ENCODE measurements around the gene DFFB.

Gene DFFB

DNA sequence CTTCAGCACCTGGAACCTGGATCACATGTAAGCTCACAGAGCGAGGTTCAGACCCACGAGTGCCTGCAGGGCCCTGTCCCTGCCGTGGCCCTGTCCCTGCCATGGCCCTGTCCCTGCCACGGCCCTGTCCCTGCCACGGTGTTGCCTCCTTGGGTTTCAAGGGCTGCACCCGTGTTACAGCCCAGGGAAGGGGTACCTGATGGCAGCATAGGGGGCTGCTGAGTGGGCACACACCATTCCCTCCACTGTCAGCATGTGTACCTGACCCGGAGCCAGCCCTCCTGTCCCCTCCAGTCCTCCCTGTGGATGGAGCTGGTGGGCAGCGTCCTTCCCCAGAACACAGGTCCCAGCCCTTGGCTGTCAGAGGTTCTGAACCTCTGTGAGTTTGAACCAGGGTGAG is 15.3 kb downstream of the DFFB start:
- no peak for DNase-seq (ENCODE audit: low read depth)

DNA sequence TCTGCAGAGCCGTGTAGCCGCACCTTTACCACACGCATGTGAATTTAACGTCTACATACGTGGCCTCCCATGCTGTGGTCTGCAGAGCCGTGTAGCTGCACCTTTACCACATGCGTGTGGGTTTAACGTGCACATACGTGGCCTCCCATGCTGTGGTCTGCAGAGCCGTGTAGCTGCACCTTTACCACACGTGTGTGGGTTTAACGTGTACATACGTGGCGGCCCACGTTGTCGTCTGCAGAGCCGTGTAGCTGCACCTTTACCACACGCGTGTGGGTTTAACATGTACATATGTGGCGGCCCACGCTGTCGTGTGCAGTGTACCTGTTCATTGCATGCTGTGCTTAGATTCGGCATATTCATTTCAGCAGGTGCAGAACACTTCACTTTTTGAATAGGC is 17.5 kb downstream of the DFFB start:
- DNase-seq (ENCODE audit: low read depth): no peak

DNA sequence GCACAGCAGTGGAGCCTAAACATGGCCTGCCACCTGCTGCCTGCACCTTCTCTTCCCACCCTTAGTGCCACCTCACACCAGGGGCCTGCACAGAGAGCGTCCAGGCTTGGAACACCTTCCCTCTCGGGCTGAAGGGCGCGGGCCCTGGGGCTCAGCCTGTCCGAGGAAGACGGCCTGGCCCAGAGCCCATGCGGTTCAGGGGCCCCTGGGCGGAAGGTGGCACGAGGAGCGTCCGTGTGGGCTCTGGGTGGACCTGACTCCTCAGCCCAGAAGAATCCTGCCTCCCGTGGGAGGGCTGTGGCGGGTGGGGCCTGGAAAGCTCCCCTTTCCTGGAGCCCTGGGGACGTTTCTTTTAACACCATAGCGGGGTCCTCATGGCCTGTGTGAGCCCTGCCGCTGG is 19.4 kb downstream of the DFFB start:
- DNase-seq (ENCODE audit: low read depth): no peak

DNA sequence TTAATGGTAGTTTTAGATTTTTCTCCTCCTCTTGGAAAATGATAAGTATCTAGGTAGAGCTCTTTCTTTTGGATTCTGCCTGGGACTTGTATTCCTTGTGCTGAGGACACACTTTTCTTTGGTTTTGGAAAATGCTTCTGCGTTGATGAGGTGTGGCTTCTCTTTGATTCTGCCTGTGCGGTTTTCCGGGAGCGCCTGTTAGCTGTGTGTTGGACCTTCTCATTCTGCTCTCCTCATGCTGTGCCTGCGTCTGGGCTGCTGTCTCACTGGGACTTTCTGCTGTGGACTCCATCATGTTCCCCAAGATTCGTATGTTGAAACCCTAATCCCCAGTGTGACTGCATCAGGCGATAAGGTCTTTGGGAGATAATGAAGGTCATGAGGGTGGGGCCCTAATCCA is 21.8 kb downstream of the DFFB start:
- no peak for DNase-seq (ENCODE audit: low read depth)

GRCh38 chr1:3879787-3880428 is 22.6 kb downstream of the DFFB start:
- DNase-seq (ENCODE audit: low read depth): no peak

GRCh38 chr1:3880429-3881192 is 23.3 kb downstream of the DFFB start:
- no peak for DNase-seq (ENCODE audit: low read depth)

DNA sequence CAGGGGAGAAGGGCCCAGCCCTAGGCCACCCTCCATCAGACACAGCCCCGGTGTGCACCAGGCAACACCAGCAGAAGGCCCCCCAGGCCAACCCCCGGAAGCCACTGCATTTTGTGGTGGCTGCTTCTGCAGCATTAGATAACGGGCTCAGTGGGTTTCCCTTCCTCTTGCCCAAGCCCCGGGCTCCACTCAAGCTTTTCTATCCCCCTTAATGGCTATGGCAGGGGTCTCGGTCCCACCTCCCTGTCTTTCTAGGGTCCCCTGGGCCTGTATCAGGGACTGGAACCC is 23.9 kb downstream of the DFFB start:
- DNase-seq (ENCODE audit: low read depth): no peak

DNA sequence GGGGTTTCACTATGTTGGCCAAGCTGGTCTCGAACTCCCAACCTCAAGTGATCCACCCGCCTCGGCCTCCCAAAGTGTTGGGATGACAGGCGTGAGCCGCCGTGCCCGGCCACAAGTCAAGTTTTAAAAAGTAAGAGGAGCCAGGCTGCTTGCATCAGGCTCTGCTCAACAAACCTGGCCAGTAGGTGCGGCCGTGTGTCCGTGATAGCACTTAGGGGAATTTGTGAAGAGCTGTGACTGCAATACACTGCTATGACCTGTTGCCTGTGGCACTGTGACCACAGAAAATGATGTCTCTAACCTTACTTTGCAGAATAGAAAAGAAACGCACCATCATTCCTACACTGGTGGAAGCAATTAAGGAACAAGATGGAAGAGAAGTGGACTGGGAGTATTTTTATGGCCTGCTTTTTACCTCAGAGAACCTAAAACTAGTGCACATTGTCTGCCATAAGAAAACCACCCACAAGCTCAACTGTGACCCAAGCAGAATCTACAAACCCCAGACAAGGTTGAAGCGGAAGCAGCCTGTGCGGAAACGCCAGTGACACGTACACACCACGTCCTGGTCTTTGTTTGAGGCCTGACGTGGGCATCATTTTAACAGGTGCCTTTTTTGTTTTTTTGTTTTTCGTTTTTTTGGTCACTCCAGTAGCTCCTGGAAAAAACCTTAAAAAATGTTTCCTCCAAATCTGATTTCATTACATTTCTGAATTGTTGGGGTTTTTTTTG is 26.1 kb downstream of the DFFB start:
- DNase-seq (ENCODE audit: low read depth): no peak

DNA sequence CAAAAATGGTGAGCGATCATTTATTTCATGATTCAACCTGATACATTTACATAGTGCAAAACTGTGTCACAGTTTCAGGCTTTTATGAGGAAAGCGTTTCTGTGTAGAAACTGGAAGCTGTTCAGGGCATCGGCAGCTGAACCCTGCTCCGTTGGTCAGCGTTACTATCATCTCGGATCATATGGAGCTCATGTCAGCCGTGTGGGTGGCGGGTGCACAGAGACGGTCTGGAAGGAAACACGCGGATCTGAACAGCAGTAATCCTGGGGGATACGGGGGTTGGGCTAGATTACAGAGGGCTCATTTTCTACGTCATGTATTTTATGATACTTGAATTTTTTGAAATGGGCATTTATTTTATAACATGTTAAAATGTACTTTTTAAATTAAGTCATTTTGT is 27.7 kb downstream of the DFFB start:
- no peak for DNase-seq (ENCODE audit: low read depth)

GRCh38 chr1:3885611-3886010 is 28.3 kb downstream of the DFFB start:
- no peak for DNase-seq (ENCODE audit: low read depth)

DNA sequence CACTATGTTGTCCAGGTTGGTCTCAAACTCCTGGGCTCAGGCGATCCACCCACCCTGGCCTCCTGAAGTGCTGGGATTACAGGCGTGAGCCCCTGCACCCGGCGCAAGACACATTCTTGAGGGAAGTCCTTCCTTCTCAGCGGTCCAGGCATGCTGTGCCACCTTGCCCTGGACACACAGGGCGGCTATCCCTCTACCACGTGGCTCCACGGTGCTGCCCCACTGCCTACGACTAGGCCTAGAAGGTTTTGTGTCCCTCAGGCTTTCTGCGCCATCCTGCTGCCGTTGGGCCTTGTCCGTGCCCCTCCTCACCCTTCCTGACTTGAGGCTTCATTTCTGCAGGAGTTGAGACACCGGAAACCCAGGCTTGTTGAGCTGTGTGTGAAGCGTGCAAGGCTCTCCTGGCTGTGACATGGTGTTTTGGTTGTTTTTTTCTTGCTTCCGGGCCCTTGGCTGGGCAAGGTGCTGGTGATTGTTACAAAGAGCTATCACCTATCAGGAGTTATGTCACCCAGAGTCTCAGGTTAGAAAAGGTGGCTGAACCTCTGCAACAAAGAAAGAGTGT is 28.9 kb downstream of the DFFB start:
- DNase-seq (ENCODE audit: low read depth): no peak

DNA sequence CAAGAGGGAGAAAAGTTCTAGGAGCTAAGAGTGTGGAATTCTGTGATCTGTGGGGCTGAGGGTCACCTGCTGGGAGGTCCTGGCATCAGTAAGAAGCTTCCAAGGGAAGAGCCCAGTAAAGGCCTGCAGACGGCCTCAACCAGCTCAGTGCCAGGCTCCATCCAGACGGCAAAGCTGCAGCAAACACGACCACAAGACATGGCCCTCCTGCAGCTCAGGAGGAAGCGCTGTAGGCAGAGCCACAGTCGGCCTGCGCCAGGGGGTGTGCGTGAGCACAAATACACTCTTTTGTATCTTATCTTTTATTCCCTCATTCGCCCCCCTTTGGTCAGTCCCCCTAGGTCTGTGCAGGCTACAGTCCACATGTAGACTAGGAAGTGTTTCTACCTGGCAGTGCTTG is 29.4 kb downstream of the DFFB start:
- no peak for DNase-seq (ENCODE audit: low read depth)

GRCh38 chr1:3888301-3888700 is 31.0 kb downstream of the DFFB start:
- no peak for DNase-seq (ENCODE audit: low read depth)

DNA sequence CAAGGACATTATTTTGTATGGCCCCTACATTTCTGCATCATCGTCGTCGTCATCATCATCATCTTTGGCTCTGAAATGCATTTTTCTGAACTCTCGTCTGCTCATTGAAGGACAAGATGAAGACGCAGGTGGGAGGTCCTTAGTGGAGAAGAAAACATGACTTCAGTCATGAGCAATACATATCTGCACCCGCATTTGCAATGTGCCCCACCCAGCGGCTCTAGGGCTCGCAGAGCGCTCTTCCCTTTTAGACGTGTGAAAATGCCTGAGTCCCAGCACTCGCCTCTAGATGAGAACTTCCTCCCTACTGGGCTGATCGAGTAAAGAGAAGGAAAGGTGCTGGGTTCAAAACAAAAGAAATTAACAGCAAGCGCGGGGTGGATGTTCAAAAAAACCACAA is 32.7 kb downstream of the DFFB start:
- DNase-seq (ENCODE audit: low read depth): no peak

DNA sequence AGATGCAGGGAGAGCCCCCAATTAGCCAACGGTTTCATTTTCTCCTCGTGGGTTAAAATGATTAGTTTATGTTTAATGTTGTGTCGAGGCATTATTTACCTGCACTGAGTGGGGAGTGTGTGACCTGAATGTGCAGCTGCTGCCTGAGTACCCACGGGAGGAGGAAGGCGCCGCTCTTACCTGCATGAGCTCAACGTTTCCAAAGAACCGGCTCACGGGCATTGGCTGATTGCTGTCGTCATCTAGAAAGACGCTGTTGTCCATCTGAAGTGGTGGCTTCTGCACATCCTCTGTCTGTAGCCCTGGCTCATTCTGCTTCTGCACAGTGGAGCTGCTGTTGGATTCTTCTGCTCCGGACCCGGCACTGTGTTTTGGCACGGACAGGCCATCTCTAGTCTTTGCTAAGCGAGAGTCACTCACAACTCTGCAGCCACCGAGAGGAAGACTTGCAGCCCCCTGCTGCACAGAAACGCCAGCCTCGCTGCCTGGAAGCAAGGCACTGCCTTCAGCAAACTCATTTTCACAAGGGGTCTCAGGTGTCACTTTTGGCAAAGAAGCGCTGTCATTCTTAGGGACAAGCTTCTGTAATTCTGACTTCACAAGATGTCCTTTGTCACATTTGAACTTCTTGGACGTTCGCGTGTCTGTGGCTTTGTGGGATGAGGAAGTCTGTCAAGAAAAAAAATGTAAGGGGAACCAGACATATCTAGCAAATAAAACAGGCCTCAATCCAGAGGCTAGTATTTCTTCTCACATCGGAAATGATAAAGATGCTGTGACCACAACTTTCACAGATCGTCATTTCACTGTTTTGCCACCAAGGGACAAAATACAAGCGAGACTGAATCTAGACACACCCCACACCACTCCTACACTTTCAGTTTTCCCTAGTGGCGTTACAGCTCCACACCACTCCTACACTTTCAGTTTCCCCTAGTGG is 33.4 kb downstream of the DFFB start:
- no peak for DNase-seq (ENCODE audit: low read depth)

GRCh38 chr1:3891329-3891865 is 34.1 kb downstream of the DFFB start:
- DNase-seq (ENCODE audit: low read depth): no peak

DNA sequence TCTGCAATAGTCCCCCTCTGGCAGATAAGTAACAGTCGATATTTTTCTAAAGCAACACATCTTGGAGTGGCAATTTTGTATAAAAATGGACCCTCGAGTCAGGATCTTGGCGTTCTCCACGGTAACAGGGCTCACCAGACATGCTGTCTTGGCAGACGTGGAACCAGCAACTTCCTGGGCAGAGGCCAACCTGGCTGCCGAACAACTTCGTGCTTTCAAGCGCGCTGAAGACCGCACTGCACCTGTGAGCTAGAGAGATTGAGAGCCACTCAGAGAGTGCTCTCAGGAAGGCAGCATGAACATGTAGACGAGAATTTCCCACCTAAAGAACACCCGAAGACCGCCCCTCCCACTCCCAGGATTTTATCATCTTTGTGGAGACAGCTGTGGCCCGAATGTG is 35.5 kb downstream of the DFFB start:
- no peak for DNase-seq (ENCODE audit: low read depth)

- DNase-seq (ENCODE audit: low read depth): no peak
Observed at GRCh38 chr1:3893190-3893589, 35.9 kb downstream of the DFFB start.

DNA sequence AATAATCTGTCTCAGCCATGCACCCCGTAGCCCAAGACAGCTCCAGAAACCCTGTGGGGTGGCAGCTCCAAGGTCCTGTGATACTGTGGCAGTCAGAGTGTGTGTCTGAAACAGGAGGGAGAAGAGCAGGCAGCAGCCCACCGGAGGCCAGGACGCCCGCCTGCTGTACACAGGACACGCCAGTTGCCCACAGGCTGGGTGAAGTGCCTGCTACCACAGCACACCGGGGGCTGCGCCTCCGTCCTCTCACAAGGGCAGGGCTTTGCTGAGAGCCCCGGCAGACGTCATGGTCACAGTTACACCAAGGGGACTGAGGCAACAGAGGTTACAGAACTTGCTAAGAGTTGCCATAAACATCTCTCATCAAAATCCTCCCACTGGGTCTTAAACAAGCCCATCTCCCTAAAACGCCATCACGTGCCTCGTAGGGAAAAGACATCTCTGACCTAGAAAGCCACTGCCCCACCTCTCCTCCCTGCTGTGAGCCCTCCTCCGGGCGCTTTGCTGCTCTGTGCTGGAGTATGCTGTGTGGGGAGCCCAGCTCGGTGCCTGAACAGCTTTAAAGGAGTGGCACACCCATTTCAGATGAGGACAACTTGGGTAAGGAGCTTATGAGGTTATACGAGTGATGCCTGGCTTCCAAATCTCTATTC is 37.5 kb downstream of the DFFB start:
- DNase-seq (ENCODE audit: low read depth): no peak

- no peak for DNase-seq (ENCODE audit: low read depth)
Observed at GRCh38 chr1:3895279-3895950, 38.1 kb downstream of the DFFB start.

- no peak for DNase-seq (ENCODE audit: low read depth)
Observed at GRCh38 chr1:3895951-3896325, 38.7 kb downstream of the DFFB start.

All from activated T-cell treated with anti-CD3 and anti-CD28 coated beads for 24 hours (primary cell).